SU-DHL-6 (cell line): Measurements from ENCODE around the gene KCNK4.

Source experiments
- H2AFZ ChIP-seq: fragments of 200-600 bp; sonication (generic); 2 replicates; pipeline ENCODE4 v1.6.1; 2014; ENCODE audit warnings: low read depth, mild to moderate bottlenecking, moderate library complexity, mixed read lengths, antibody characterized with exemption, low read length; ENCODE audit not compliant: severe bottlenecking
- H3F3A ChIP-seq: fragments of 200-600 bp; shearing (Covaris generic); 2 replicates; pipeline ENCODE4 v1.6.0; 2016; ENCODE audit warnings: antibody characterized with exemption, mild to moderate bottlenecking; ENCODE audit not compliant: insufficient read depth
- H3K27ac ChIP-seq: fragments of 200-600 bp; sonication (generic); 2 replicates; pipeline ENCODE4 v1.5.1; 2016; ENCODE audit warnings: low read depth, mild to moderate bottlenecking, low read length, moderate library complexity, mixed read lengths
- H3K27me3 ChIP-seq: fragments of 200-600 bp; sonication (generic), shearing (Covaris generic); 2 replicates; pipeline ENCODE4 v1.6.0; 2014; ENCODE audit warnings: mild to moderate bottlenecking, low read length
- H3K36me3 ChIP-seq: fragments of 200-600 bp; sonication (generic); 2 replicates; pipeline ENCODE4 v1.6.1; 2014; ENCODE audit warnings: mild to moderate bottlenecking, low read length, mixed read lengths
- H3K4me2 ChIP-seq: fragments of 300-600, 200-600 bp; shearing (Covaris generic), sonication (generic); 2 replicates; pipeline ENCODE4 v1.6.0; 2014; ENCODE audit warnings: low read length, low read depth, mild to moderate bottlenecking; ENCODE audit not compliant: poor library complexity, severe bottlenecking
- H3K4me3 ChIP-seq: fragments of 200-600 bp; sonication (generic); 2 replicates; pipeline ENCODE4 v1.5.1; 2014; ENCODE audit warnings: antibody characterized with exemption, low read length, mild to moderate bottlenecking, mixed read lengths; ENCODE audit not compliant: insufficient read depth, poor library complexity, severe bottlenecking
- H3K79me2 ChIP-seq: fragments of 200-600 bp; sonication (generic); 2 replicates; pipeline ENCODE4 v1.6.1; 2014; ENCODE audit warnings: mild to moderate bottlenecking, low read length, moderate library complexity; ENCODE audit not compliant: insufficient read depth
- H3K9ac ChIP-seq: fragments of 200-600 bp; sonication (generic); 2 replicates; pipeline ENCODE4 v1.7.0; 2014; ENCODE audit warnings: mild to moderate bottlenecking, low read length
- H3K9me2 ChIP-seq: fragments of 200-600 bp; sonication (generic); replicated peaks from 2 replicates; pipeline ENCODE4 v1.6.1; 2014; ENCODE audit warnings: low read length; ENCODE audit not compliant: insufficient read depth
- H3K9me3 ChIP-seq: fragments of 200-600 bp; sonication (generic); 2 replicates; pipeline ENCODE4 v1.6.1; 2014; ENCODE audit warnings: low read length, mixed read lengths; ENCODE audit not compliant: insufficient read depth
- H4K20me1 ChIP-seq: fragments of 200-600 bp; sonication (generic); 2 replicates; pipeline ENCODE4 v1.6.1; 2014; ENCODE audit warnings: low read depth, mild to moderate bottlenecking, antibody characterized with exemption, low read length, moderate library complexity, mixed read lengths
- EZH2phosphoT487 ChIP-seq: fragments of 200-600 bp; sonication (generic), shearing (Covaris generic); conservative IDR thresholded peaks from 2 replicates; pipeline ENCODE4 v1.6.1; 2018; ENCODE audit warnings: mild to moderate bottlenecking, antibody characterized with exemption, low read length, moderate library complexity, mixed read lengths
- TF ChIP-seq, protein P1 (sequence below): fragments of 200-600 bp; sonication (generic); IDR thresholded peaks from one replicate; pipeline ENCODE4 v1.5.1; 2017; ENCODE audit warnings: antibody characterized with exemption, mild to moderate bottlenecking, low read length, moderate library complexity; ENCODE audit not compliant: insufficient read depth, poor library complexity, severe bottlenecking

Gene KCNK4

DNA sequence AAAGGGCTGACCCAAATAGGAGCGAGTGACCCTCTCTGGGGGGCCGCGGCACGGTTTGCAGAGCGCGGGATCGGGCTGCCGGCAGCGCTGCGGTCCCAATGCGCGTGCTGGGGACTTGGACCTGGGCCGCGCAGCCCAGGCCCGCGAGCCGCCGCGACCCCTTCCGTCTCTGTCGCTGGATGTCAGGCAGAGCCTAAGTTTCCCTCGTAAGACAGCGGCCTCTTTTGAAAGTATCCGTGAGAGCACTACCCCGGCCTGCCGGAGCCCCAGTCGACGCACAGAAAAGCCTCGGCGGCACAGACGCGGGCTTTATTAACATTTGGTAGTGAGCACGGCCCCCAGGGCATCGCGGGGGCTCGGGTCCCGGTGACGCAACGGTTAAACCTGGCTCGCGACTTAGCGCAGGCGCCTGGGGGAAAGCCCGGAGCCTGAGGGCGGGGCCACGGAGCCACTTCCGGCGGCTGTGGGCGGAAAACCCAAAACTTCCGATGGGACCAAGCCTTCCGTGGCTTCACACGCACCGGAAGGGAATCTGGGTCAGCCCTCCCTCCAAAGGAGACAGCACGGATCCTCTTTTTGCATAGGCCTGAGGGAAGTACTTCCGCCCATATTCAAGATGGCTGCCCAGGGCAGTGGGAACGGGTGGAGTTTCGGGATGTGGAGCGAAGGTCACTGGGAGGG, 21.4 kb upstream of the KCNK4 start:
- Histone ChIP-seq H3K36me3 (no peaks in the 10 kb centered on the region), H3K4me3 (peak overlapping the region; percentile 87), H4K20me1 (no peaks in the 10 kb centered on the region), H3K9ac (peak overlapping the region; percentile 92), H3K79me2 (0 out of 2 replicates have a peak, but pooled peaks cover 6% of the 10 kb centered on the region), H3F3A (peaks cover 15% of the 10 kb centered on the region; the same call in 1 of the 2 replicates), H2AFZ (peak overlapping the region; percentile 52), H3K4me2 (peak overlapping the region; percentile 91), H3K27ac (peak overlapping the region; percentile 88), H3K9me2 (no peaks in the 10 kb centered on the region), H3K9me3 (no peaks in the 10 kb centered on the region), H3K27me3 (no peaks in the 10 kb centered on the region)
- TF ChIP-seq, protein P1, sequence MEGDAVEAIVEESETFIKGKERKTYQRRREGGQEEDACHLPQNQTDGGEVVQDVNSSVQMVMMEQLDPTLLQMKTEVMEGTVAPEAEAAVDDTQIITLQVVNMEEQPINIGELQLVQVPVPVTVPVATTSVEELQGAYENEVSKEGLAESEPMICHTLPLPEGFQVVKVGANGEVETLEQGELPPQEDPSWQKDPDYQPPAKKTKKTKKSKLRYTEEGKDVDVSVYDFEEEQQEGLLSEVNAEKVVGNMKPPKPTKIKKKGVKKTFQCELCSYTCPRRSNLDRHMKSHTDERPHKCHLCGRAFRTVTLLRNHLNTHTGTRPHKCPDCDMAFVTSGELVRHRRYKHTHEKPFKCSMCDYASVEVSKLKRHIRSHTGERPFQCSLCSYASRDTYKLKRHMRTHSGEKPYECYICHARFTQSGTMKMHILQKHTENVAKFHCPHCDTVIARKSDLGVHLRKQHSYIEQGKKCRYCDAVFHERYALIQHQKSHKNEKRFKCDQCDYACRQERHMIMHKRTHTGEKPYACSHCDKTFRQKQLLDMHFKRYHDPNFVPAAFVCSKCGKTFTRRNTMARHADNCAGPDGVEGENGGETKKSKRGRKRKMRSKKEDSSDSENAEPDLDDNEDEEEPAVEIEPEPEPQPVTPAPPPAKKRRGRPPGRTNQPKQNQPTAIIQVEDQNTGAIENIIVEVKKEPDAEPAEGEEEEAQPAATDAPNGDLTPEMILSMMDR = no peak
- TF ChIP-seq EZH2phosphoT487 = no peak

DNA sequence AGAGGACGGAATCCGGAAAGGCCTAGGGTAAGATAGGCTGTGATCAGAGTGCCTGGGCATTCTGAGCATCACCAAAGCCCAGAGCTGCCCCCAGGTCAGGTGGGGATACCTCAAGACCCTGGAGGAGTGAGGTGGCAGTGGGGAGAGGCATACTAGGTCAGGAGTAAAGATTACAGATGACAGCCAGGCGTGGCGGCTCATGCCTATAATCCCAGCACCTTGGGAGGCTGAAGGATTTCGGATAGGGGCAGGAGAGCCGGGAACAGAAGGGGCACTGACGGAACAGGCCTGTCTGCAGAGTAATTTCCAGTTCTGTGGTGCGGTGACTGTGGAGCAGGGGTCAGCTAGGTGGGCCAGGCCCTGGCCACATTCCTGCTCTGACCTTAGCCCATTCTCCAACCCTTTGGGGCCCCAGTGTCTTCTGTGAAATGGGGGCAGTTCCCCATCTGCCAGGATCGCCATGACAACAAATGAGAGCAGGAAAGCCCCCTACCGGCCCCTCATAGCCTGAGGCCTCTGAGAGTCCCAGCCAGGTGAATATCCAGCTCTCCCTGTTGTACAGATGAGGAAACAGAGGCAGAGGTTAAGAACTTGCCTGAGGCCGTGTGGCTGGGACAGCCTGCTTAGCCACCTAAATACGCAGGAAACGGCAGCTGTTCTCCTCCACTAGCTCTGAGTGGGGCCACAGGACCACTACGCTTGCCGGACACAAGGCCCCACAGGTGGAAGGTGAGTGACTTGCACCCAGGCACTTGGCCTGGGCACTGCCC, 15.9 kb upstream of the KCNK4 start:
- Histone ChIP-seq H3K9me3 (no peaks in the 10 kb centered on the region), H2AFZ (no peak overlapping the region), H3K27ac (no peak overlapping the region), H3K9ac (no peak overlapping the region), H3F3A (peaks cover 13% of the 10 kb centered on the region; the same call in 1 of the 2 replicates), H3K9me2 (no peaks in the 10 kb centered on the region), H3K4me2 (no peak overlapping the region), H3K4me3 (no peak overlapping the region), H3K79me2 (no peaks in the 10 kb centered on the region), H3K27me3 (no peaks in the 10 kb centered on the region), H3K36me3 (no peaks in the 10 kb centered on the region), H4K20me1 (no peaks in the 10 kb centered on the region)
- TF ChIP-seq, protein P1 = no peak
- no peak for TF ChIP-seq EZH2phosphoT487

DNA sequence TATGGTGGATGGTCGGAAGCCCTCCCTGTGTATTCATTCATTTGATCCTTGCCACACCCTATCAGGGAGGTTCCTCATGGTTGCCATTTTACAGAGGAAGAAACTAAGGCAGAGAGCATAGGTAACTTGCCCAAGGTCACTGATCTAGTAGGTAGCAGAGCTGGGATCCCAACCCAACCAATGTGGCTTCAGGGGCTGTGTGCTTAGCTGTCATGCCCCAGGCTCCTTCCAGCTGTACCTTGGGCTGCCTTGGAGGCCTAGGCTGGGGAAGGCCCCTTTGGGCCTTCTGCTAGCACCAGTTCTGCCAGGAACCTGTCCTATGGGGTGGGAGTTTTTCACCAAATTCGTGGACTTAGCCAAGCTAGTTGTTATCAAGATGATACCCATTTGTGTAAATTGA, 15.3 kb upstream of the KCNK4 start:
- no peak overlapping the region for H3K4me3 ChIP-seq
- H2AFZ ChIP-seq = no peak overlapping the region

More for the DNA sequence above, 15.3 kb upstream of the KCNK4 start:
- H4K20me1 ChIP-seq = no peaks in the 10 kb centered on the region
- H3F3A ChIP-seq = peaks cover 8% of the 10 kb centered on the region; the same call in 1 of the 2 replicates
- no peaks in the 10 kb centered on the region for H3K9me2 ChIP-seq
- TF ChIP-seq, protein P1 = no peak
- no peak for TF ChIP-seq EZH2phosphoT487
- no peaks in the 10 kb centered on the region for H3K9me3 ChIP-seq
- no peak overlapping the region for H3K27ac ChIP-seq
- H3K36me3 ChIP-seq = no peaks in the 10 kb centered on the region
- H3K9ac ChIP-seq = no peak overlapping the region
- H3K79me2 ChIP-seq = no peaks in the 10 kb centered on the region
- H3K4me2 ChIP-seq = no peak overlapping the region
- no peaks in the 10 kb centered on the region for H3K27me3 ChIP-seq
